Melanocyte of skin (primary cell): Measurements from ENCODE around the gene ALDH16A1. TPM values are rescaled to one million over a fixed set of nuclear protein-coding genes. Genes with fewer than 3 reads are reported as not detected.

Experiments used
- small RNA-seq, 2 donors: library from RNA; depleted of rRNA; stranded (forward); fragments of <200 nt; gene quantifications; one replicate each; pipeline ENCODE3, GENCODE V24; 2012
- total RNA-seq, 2 donors: library from RNA; depleted of rRNA; stranded (reverse); fragments of >200 nt; gene quantifications; 2 replicates each; pipeline ENCODE4 v1.2.3, GENCODE V29; 2012

The ALDH16A1 gene
- total RNA-seq, result 10 to 100 TPM; 47.0 to 65.0 TPM

DNA sequence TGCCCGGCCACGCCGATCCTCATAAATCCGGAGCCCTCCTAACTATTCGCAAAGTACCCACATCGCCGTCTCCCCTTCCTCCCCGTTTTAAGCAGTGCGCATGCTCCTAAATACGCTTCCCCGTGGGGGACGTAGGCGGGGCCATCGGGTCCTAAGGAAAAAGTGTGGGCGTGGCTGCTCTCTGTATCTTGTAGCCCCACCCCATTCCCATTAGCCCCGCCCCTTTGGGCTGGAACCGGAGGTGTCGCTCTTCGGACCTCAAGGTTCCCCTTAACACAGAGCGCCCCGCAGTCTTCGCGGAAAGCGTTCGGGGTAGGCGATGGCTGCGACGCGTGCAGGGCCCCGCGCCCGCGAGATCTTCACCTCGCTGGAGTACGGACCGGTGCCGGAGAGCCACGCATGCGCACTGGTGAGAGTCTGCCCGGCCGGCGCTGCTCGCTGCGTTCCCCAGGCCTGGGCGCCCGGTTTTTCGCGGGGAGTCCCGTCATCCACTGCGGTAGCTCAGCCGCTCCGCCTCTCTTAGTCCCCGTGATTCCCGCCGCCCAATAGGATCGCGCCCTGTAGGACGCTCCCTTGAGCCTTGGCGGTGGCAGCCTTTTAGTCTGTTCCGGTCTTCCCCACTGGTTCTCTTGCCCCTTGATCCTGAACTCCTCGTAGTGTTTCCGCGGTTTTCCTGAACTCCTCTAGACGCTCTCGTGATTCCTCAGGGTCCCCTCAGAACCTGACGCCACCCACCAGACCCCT, at the start of gene ALDH16A1:
Gene ALDH16A1, plus strand, starts transcription at position 213 of the 744 bp plus-strand sequence. Its CDS starts 107 bp downstream, at position 320.

DNA sequence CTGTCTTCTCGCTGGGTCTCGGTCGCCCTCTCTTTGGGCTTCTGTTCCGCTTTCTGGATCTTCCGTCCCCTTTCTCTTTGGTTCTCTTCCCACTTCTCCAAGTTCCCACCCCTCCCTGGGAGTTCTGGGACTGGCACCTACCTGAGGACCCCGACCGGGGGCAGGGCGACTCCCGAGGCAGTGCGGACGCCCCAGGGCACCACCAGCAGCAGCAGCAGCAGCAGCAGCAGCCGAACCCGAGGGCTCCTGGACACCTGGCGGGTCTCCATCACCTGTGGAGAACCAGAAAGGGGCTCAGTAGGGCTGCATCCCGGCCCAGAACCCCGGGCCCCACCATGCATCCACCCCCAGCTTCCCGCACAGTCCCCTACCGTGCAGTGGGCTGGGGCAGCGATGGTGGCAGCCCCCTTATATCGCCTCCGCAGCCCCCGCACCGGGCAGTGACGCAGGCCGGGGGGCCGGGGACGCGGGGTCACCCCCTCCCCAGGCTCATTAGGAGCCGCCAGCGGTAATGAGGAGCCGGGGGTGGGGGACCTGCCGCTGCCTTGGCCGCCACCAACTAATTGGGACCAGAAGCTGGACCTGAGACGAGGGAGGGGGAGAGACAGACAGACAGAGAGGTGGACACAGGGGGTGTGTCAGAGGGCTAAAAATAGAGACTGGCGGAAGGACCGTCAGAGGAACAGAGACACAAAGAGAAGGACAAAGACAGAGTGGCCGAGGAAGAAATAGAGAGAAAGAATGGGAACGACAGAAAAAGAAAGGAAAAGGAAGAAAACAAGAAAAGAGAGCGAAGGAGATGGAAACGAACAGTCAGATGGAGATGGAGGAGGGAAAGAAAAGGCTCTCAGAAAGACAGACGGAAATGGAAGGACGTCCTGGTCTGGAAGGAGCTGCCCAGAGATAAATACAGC, 29.7 kb upstream of the ALDH16A1 start, which contains the start of gene PTH2:
Gene PTH2, minus strand, starts transcription at position 371 of the 914 bp plus-strand sequence. Its CDS starts 102 bp downstream, at position 269.

GRCh38 chr19:49425178-49425577, 27.8 kb upstream of the ALDH16A1 start, which contains the start of gene GFY:
Gene GFY (plus strand): TSS chr19:49425388. CDS start chr19:49426431, 1,043 bp downstream.

GRCh38 chr19:49441210-49441959, 11.6 kb upstream of the ALDH16A1 start, which contains the start of gene SLC17A7:
Gene SLC17A7 (minus strand): TSS chr19:49441527. CDS start chr19:49441379, 148 bp downstream.

GRCh38 chr19:49451430-49452181, 1.4 kb upstream of the ALDH16A1 start, which contains the start of gene PIH1D1:
Gene PIH1D1 (minus strand): TSS chr19:49451814. CDS start chr19:49451574, 240 bp downstream.

GRCh38 chr19:49473868-49474541, 21.0 kb downstream of the ALDH16A1 start, which contains the start of gene FLT3LG:
Gene FLT3LG (plus strand): TSS chr19:49474215. CDS start chr19:49474640, 425 bp downstream.

DNA sequence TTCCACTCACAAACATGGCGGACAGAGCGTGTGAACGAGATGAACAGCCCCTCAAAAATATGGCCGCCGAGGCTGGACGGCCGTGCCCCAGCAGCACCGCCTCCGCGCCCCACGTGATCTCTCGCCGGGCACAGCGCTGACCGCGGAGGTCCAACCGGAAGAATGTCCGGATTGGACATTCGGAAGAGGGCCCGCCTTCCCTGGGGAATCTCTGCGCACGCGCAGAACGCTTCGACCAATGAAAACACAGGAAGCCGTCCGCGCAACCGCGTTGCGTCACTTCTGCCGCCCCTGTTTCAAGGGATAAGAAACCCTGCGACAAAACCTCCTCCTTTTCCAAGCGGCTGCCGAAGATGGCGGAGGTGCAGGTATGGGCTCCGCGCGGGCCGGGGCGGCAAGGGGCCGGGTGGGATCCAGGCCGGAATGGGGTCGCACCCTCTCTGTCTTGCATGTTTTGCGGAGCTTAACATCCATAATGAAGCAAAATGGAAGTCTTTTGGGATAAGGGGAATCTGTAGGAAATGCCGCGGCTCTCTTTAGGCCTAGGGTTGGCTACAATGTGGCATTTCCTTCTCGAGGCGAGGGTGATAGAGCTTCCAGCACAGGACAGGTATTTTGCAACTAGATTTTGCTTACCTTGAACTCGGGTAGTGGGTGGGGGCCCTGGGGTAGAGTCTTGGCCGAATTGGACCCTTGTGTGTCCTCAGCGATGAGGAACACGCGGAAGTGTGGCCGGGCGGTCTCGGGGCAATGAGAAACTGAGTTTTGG, 34.4 kb downstream of the ALDH16A1 start, which contains the start of gene RPL13A:
Gene RPL13A, plus strand, starts transcription at position 332 of the 769 bp plus-strand sequence. Its CDS starts 22 bp downstream, at position 354.

Small RNAs within 50 kb of the gene (small RNA-seq; reads per million reads assigned to genes)
- 0 reads per million in 2 donors for gene COX6CP7
- gene MIR150, result 0.41 to 0.86 reads per million in 2 donors
- gene SNORD32A, result 0 reads per million in 2 donors
- 0 reads per million in 2 donors for gene SNORD33
- gene SNORD34, result 0 reads per million in 2 donors
- 0 reads per million in 2 donors for gene SNORD35A
- 0 reads per million in 2 donors for gene SNORD35B

Other genes with a start within 250 kb of the ALDH16A1 start
- gene SLC6A16, start 128.0 kb upstream of the ALDH16A1 start, total RNA-seq, result under 1 TPM; under 0.01 to 0.69 TPM
- gene CD37, start 117.8 kb upstream of the ALDH16A1 start, total RNA-seq, result not detected
- 10 to 100 TPM; 29.6 to 30.3 TPM for gene TEAD2, start 90.8 kb upstream of the ALDH16A1 start, total RNA-seq
- gene DKKL1, start 89.3 kb upstream of the ALDH16A1 start, total RNA-seq, result not detected
- not detected for gene KASH5, start 65.0 kb upstream of the ALDH16A1 start, total RNA-seq
- not detected for gene PTH2, start 29.8 kb upstream of the ALDH16A1 start, total RNA-seq
- not detected for gene GFY, start 27.8 kb upstream of the ALDH16A1 start, total RNA-seq
- gene SLC17A7, start 11.7 kb upstream of the ALDH16A1 start, total RNA-seq, result under 1 TPM in 1 of 2 donors, not detected in 1; under 0.01 TPM
- gene PIH1D1, start 1.4 kb upstream of the ALDH16A1 start, total RNA-seq, result 100 to 1,000 TPM in 1 of 2 donors, 10 to 100 TPM in 1; 89.5 to 132 TPM
- 1 to 10 TPM; 2.7 to 3.8 TPM for gene FLT3LG, start 21.0 kb downstream of the ALDH16A1 start, total RNA-seq
- gene RPL13A, start 34.4 kb downstream of the ALDH16A1 start, total RNA-seq, result 1,000 to 10,000 TPM; 1,225 to 1,537 TPM
- 1,000 to 10,000 TPM; 1,700 to 1,752 TPM for gene RPS11, start 43.2 kb downstream of the ALDH16A1 start, total RNA-seq
- gene FCGRT, start 59.4 kb downstream of the ALDH16A1 start, total RNA-seq, result 10 to 100 TPM; 21.7 to 27.0 TPM
- 1 to 10 TPM; 1.4 to 3.0 TPM for gene RCN3, start 74.8 kb downstream of the ALDH16A1 start, total RNA-seq
- gene NOSIP, start 127.3 kb downstream of the ALDH16A1 start, total RNA-seq, result 100 to 1,000 TPM in 1 of 2 donors, 10 to 100 TPM in 1; 65.4 to 120 TPM
- gene PRRG2, start 128.1 kb downstream of the ALDH16A1 start, total RNA-seq, result under 1 TPM; 0.34 to 1.00 TPM
- 1 to 10 TPM; 3.4 to 4.7 TPM for gene PRR12, start 138.0 kb downstream of the ALDH16A1 start, total RNA-seq
- gene RRAS, start 186.9 kb downstream of the ALDH16A1 start, total RNA-seq, result 10 to 100 TPM; 11.0 to 11.3 TPM
- gene SCAF1, start 189.0 kb downstream of the ALDH16A1 start, total RNA-seq, result 10 to 100 TPM; 18.6 to 19.3 TPM
- gene IRF3, start 212.6 kb downstream of the ALDH16A1 start, total RNA-seq, result 10 to 100 TPM; 24.8 to 55.6 TPM
- 10 to 100 TPM in 1 of 2 donors, 1 to 10 TPM in 1; 3.1 to 14.0 TPM for gene BCL2L12, start 212.7 kb downstream of the ALDH16A1 start, total RNA-seq
- 100 to 1,000 TPM; 195 to 414 TPM for gene PRMT1, start 224.0 kb downstream of the ALDH16A1 start, total RNA-seq
- gene ADM5, start 236.4 kb downstream of the ALDH16A1 start, total RNA-seq, result under 1 TPM; 0.34 to 1.00 TPM
- 1 to 10 TPM; 2.7 to 4.8 TPM for gene CPT1C, start 237.9 kb downstream of the ALDH16A1 start, total RNA-seq